HepG2 (cell line): ENCODE measurements around the gene RAD17. TPM values are rescaled to one million over a fixed set of nuclear protein-coding genes. Genes with fewer than 3 reads are reported as not detected.

Experiments
- ARID5B ChIP-seq: IDR thresholded peaks from 2 replicates; pipeline ENCODE4 v1.4.0; 2020; ENCODE audit warnings: mild to moderate bottlenecking, missing genetic modification reagents
- CCDC6 ChIP-seq: sonication (generic); formaldehyde crosslinking; IDR thresholded peaks from 2 replicates; pipeline ENCODE4 v1.8.1; 2022; ENCODE audit warnings: mild to moderate bottlenecking, missing genetic modification reagents, moderate library complexity
- CENPX ChIP-seq: sonication (generic); formaldehyde crosslinking; IDR thresholded peaks from 2 replicates; pipeline ENCODE4 v1.9.0; 2021; ENCODE audit warnings: mild to moderate bottlenecking, missing genetic modification reagents, moderate library complexity
- DZIP1 ChIP-seq: sonication (generic); formaldehyde crosslinking; IDR thresholded peaks from 2 replicates; pipeline ENCODE4 v1.5.0; 2020; ENCODE audit warnings: mild to moderate bottlenecking, missing genetic modification reagents
- ELF3 ChIP-seq: IDR thresholded peaks from 2 replicates; pipeline ENCODE4 v1.6.1; 2016; ENCODE audit warnings: missing genetic modification reagents, missing compliant biosample characterization
- FOSL1 ChIP-seq: sonication (generic); formaldehyde crosslinking; IDR thresholded peaks from 2 replicates; pipeline ENCODE4 v1.9.0; 2021; ENCODE audit warnings: missing genetic modification reagents, borderline replicate concordance
- HIC2 ChIP-seq: sonication (generic); formaldehyde crosslinking; IDR thresholded peaks from 2 replicates; pipeline ENCODE4 v1.9.0; 2022; ENCODE audit warnings: low read depth, missing genetic modification reagents
- HINFP ChIP-seq: sonication (generic); formaldehyde crosslinking; IDR thresholded peaks from 2 replicates; pipeline ENCODE4 v1.4.0; 2020; ENCODE audit warnings: low read depth, mild to moderate bottlenecking, missing genetic modification reagents
- HOMEZ ChIP-seq: IDR thresholded peaks from 2 replicates; pipeline ENCODE4 v1.6.1; 2016; ENCODE audit warnings: low read depth
- KDM6A ChIP-seq: IDR thresholded peaks from 2 replicates; pipeline ENCODE4 v1.6.1; 2016; ENCODE audit warnings: low read depth
- MBD4 ChIP-seq: IDR thresholded peaks from 2 replicates; pipeline ENCODE4 v1.6.1; 2012; ENCODE audit warnings: low read length, inconsistent platforms, borderline replicate concordance
- MXD1 ChIP-seq: sonication (generic); formaldehyde crosslinking; IDR thresholded peaks from 2 replicates; pipeline ENCODE4 v1.4.0; 2020; ENCODE audit warnings: mild to moderate bottlenecking, missing genetic modification reagents
- POLR2A ChIP-seq, 2 experiments: IDR thresholded peaks; 2 replicates each; pipeline ENCODE4 v1.6.1; 2011; ENCODE audit warnings: low read depth in 2 of 2, low read length in 2 of 2, mild to moderate bottlenecking in 1 of 2, moderate library complexity in 1 of 2; ENCODE audit not compliant: insufficient read depth in 1 of 2
- RNF2 ChIP-seq: fragments of 450-650 bp; conservative IDR thresholded peaks from 2 replicates; pipeline ENCODE4 v1.6.1; 2016; ENCODE audit warnings: low read depth
- ZNF207 ChIP-seq: fragments of 450-650 bp; IDR thresholded peaks from 2 replicates; pipeline ENCODE4 v1.6.1; 2016; ENCODE audit warnings: antibody characterized with exemption, borderline replicate concordance
- ZNF607 ChIP-seq: sonication (generic); formaldehyde crosslinking; IDR thresholded peaks from 2 replicates; pipeline ENCODE4 v1.5.1; 2020; ENCODE audit warnings: missing genetic modification reagents, mild to moderate bottlenecking, borderline replicate concordance
- polyA plus RNA-seq, 8 experiments: library from polyadenylated mRNA; depleted of rRNA in 3 of 8; stranded (reverse) in 7 of 8; unstranded in 1 of 8; fragments of >200 nt; fragmentation: Illumina TruSeq in 4 of 8; extraction: Trizol in 4 of 8; gene quantifications; 2 replicates each; pipeline versions ENCODE4 v1.2.1 to v1.2.3, GENCODE V29; 2011 to 2016; ENCODE audit warnings: low read depth in 4 of 8, missing spikeins in 1 of 8, mixed read lengths in 1 of 8; ENCODE audit not compliant: insufficient read depth in 1 of 8
- total RNA-seq, 5 experiments: library from RNA; depleted of rRNA; stranded (reverse); fragments of >200 nt; fragmentation: Illumina TruSeq; extraction: Trizol; gene quantifications; 2 replicates each; pipeline ENCODE4 v1.2.3, GENCODE V29; 2016; ENCODE audit warnings: low read depth in 1 of 5

The RAD17 gene
- total and polyA plus RNA-seq, 2 of the 13 experiments (the other 11 are each of a cell fraction or from before 2014, with no cell fraction given), result 24.0 to 25.9 TPM

GRCh38 chr5:69331528-69332445 is 37.8 kb upstream of the RAD17 start (continued):
- peak; percentile 48; the same call in 1 of the 2 replicates for TF ChIP-seq ARID5B (CRISPR knock-in tag)
- no peak for TF ChIP-seq FOSL1 (CRISPR knock-in tag)
- 0 out of 2 replicates have a peak, but pooled peaks have one; percentile 31 for TF ChIP-seq HINFP (CRISPR knock-in tag)
- peak; percentile 9; the same call in 1 of the 2 replicates for TF ChIP-seq ELF3 (CRISPR knock-in tag)
- 0 out of 2 replicates have a peak, but pooled peaks have one; percentile 30 for TF ChIP-seq ZNF607 (CRISPR knock-in tag)
- TF ChIP-seq HOMEZ (CRISPR knock-in tag), result no peak; the same call in 1 of the 2 replicates
- TF ChIP-seq MXD1 (CRISPR knock-in tag), result no peak
- no peak for TF ChIP-seq ZNF207
- no peak for TF ChIP-seq RNF2
- TF ChIP-seq CCDC6 (CRISPR knock-in tag), result no peak
- TF ChIP-seq POLR2A (IDR thresholded peaks at IDR 0.05; ENCODE audit: insufficient read depth in 1 of 2, low read depth in 2 of 2, low read length in 2 of 2), result peak; percentile 35 to 81; a peak in 2 of 4 replicates
- no peak for TF ChIP-seq CENPX
- TF ChIP-seq KDM6A, result 0 out of 2 replicates have a peak, but pooled peaks have one; percentile 30
- TF ChIP-seq HIC2, result no peak
- no peak for TF ChIP-seq MBD4
- TF ChIP-seq DZIP1 (CRISPR knock-in tag), result no peak
